ENCODE results near the gene LOX.
A peak's percentile ranks its signal among the peaks of the same experiment; 100 is the strongest.

The LOX gene

GRCh38 chr5:122022966-122023365 is 55.1 kb downstream of the LOX start:
- no peak for DNase-seq (ENCODE audit: low read depth)
- TF ChIP-seq CTCF (conservative IDR thresholded peaks at IDR 0.05; ENCODE audit: low read length) = no peak
- H3K4me3 ChIP-seq (ENCODE audit: low read length) = no peak overlapping the region

GRCh38 chr5:122019919-122020590 is 58.0 kb downstream of the LOX start:
- DNase-seq (ENCODE audit: low read depth) = peak; percentile 11
- H3K4me3 ChIP-seq (ENCODE audit: low read length) = no peak overlapping the region
- no peak for TF ChIP-seq CTCF (conservative IDR thresholded peaks at IDR 0.05; ENCODE audit: low read length)

GRCh38 chr5:122015471-122015870 is 62.6 kb downstream of the LOX start:
- peak; percentile 1 for DNase-seq (ENCODE audit: low read depth)
- TF ChIP-seq CTCF (conservative IDR thresholded peaks at IDR 0.05; ENCODE audit: low read length) = no peak
- no peak overlapping the region for H3K4me3 ChIP-seq (ENCODE audit: low read length)

GRCh38 chr5:122014236-122014935 is 63.7 kb downstream of the LOX start:
- H3K4me3 ChIP-seq (ENCODE audit: low read length) = no peak overlapping the region
- TF ChIP-seq CTCF (conservative IDR thresholded peaks at IDR 0.05; ENCODE audit: low read length) = no peak
- peak; percentile 31 for DNase-seq (ENCODE audit: low read depth)
